ENCODE measurements around the gene AKT1S1.
"Not testable (repeated sequence)": the region's sequence is repeated elsewhere in the genome, so short reads cannot be mapped to it uniquely, and the experiment has no call there.

AKT1S1 gene

DNA sequence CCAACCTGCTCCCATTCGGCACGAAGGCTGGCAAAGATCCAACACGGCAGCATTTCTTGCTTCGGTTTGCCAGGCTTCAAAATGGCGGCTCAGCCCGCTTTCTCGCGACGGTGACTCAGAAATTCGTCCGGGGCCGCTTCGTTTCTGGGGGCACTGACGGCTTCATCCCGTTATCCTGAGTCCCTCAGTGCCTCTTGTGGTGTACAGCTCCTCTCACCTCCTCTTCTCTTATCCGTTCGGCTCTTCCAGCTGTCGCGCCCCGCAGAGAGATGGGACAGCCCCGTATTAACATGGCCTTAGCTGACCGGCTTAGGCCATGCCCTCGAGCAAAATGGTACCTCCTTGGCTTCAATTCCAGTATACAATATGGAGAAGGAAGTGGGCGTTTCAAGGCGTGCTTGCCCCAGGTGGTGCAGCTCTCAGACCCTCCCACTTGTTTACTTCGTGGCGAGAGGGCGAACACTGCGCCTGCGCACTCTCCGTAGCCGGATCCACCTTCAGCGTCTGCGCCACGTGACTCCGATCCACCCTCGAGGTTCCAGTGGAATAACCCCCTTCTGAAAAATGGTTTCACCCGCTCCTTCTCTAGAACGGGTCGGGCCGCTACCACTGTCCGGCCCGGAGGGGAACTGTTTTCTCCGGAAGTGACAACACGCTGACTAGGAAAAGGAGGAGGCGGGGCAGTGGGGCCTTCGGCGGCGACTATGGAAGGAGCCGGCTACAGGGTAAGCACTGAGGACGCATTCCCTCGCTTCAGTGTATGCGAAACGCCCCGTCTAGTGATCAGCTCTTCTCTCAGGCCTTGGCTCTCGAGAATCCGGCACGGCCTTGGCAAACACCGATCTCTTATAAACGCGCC lies at the start of gene AKT1S1, which contains the start of gene TBC1D17:
Gene AKT1S1 (minus strand): TSS at position 336 of the 859 bp plus-strand sequence. CDS start 4,060 bp downstream, outside the sequence.
Gene TBC1D17 (plus strand): TSS at position 683 of the 859 bp plus-strand sequence. CDS start 22 bp downstream, at position 705.
- no peaks in the 10 kb centered on the region for H3K27me3 Mint-ChIP-seq (ENCODE audit: low read depth)
- H3K9me3 Mint-ChIP-seq, result no peaks in the 10 kb centered on the region
- H3K36me3 Mint-ChIP-seq (ENCODE audit: low read depth), result peaks cover 7% of the 10 kb centered on the region
- H3K4me1 Mint-ChIP-seq (ENCODE audit: low read depth), result peaks cover 27% of the 10 kb centered on the region
- no peak within 1 kb of the TSS for H3K4me3 Mint-ChIP-seq
- H3K27ac Mint-ChIP-seq, result no peak within 1 kb of the TSS

DNA sequence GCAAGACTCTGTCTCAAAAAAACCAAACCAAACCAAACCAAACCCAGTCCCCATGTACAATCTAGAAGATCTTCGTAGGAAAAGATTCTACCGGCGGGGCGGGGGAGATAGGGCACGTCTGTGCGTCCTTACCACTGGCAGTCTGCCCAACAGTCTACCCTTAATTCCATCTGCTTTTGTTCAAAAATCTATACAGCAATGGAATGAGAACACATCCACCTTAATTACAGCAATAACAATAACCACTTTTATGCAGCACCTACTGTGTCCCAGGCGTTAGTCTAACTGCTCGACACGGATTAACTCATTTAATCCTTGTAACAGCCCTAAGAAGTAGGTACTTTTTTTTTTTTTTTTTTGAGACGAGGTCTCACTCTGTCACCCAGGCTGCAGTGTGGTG lies 49.4 kb upstream of the AKT1S1 start:
- H3K4me3 Mint-ChIP-seq, result peak overlapping the region; percentile 21
- no peaks in the 10 kb centered on the region for H3K9me3 Mint-ChIP-seq

DNA sequence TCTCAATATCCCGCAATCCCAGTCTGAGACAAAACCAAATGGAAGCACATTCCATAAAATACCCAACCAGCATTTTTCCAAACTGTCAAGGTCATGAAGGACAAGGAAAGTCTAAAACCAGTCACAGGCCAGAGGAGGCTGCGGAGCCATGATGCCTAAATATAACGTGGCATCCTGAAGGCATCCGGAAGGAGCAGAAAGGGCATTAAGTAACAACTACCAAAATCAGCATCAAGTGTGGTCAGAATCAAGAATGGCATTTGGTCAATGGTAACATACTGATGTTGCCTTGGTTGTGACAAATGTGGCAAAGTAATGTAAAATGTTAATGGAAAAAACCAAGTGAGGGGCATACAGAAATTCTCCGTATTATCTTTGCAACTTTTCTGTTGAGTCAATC lies 48.3 kb upstream of the AKT1S1 start:
- Mint-ChIP-seq H3K9me3 (no peaks in the 10 kb centered on the region), H3K4me3 (no peak overlapping the region), H3K4me1 (ENCODE audit: low read depth) (peaks cover 36% of the 10 kb centered on the region), H3K27ac (no peak overlapping the region), H3K27me3 (ENCODE audit: low read depth) (no peaks in the 10 kb centered on the region), H3K36me3 (ENCODE audit: low read depth) (peaks cover 46% of the 10 kb centered on the region)

More for the DNA sequence above, 49.4 kb upstream of the AKT1S1 start:
- H3K27me3 Mint-ChIP-seq (ENCODE audit: low read depth), result no peaks in the 10 kb centered on the region
- peaks cover 41% of the 10 kb centered on the region for H3K4me1 Mint-ChIP-seq (ENCODE audit: low read depth)
- H3K27ac Mint-ChIP-seq, result no peak overlapping the region
- H3K36me3 Mint-ChIP-seq (ENCODE audit: low read depth), result peaks cover 47% of the 10 kb centered on the region

DNA sequence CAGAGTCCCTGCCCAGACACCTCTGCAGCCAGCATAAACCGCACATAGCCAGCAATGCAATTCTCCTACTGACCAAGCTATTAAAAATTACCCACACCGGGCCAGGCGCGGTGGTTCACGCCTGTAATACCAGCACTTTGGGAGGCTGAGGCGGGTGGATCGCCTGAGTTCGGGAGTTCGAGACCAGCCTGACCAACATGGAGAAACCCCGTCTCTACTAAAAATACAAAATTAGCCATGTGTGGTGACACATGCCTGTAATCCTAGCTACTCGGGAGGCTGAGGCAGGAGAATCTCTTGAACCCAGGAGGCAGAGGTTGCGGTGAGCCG lies 47.7 kb upstream of the AKT1S1 start:
- Mint-ChIP-seq H3K4me1 (ENCODE audit: low read depth) (peaks cover 32% of the 10 kb centered on the region), H3K36me3 (ENCODE audit: low read depth) (peaks cover 42% of the 10 kb centered on the region)
- H3K9me3 Mint-ChIP-seq; H3K27ac Mint-ChIP-seq; H3K4me3 Mint-ChIP-seq; H3K27me3 Mint-ChIP-seq (ENCODE audit: low read depth): not testable (repeated sequence)

DNA sequence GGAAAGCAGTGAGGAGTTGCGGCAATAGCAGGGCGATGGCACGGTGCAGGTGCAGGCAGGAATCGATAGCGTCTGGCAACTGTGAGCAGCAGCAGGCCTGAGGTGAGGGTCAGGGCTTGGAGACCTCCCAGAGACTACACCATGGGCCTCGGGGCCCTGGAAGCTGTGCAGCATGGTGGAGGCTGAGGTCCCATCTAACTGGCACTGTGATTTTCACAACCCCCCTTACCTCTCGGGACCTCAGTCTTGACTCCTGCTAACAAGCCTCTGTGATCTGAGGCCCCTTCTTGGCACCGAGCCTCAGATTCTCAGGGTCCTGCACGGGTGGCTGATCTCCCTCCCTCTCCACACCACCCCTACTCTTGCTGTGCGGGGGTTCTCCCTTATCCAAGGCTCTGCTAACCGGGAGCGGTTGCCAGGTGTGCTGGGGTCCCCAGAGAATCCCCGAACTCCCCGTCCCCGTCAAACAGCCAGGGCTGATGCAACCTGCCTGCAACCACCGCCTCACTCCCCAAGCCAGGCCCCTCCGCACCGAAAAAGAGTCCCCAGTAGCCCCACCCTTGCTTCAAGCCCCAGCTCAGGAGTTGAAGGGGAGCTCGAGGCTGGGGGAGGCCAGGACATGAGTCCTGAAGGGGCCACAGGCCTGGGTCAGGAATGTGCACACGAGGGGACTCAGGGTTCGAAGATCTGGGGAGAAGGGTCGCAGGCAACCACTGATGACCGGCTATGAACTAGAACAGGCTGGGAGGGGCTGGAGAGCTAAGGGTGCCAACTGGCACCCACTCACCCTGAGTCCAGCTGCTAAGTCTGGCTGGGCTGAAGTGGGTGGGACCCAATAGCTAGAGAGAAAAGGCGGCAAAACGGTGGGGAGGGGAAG lies 47.1 kb upstream of the AKT1S1 start:
- Mint-ChIP-seq H3K4me3 (no peak overlapping the region), H3K27me3 (ENCODE audit: low read depth) (no peaks in the 10 kb centered on the region), H3K27ac (no peak overlapping the region), H3K4me1 (ENCODE audit: low read depth) (peaks cover 33% of the 10 kb centered on the region), H3K36me3 (ENCODE audit: low read depth) (peaks cover 41% of the 10 kb centered on the region), H3K9me3 (no peaks in the 10 kb centered on the region)

DNA sequence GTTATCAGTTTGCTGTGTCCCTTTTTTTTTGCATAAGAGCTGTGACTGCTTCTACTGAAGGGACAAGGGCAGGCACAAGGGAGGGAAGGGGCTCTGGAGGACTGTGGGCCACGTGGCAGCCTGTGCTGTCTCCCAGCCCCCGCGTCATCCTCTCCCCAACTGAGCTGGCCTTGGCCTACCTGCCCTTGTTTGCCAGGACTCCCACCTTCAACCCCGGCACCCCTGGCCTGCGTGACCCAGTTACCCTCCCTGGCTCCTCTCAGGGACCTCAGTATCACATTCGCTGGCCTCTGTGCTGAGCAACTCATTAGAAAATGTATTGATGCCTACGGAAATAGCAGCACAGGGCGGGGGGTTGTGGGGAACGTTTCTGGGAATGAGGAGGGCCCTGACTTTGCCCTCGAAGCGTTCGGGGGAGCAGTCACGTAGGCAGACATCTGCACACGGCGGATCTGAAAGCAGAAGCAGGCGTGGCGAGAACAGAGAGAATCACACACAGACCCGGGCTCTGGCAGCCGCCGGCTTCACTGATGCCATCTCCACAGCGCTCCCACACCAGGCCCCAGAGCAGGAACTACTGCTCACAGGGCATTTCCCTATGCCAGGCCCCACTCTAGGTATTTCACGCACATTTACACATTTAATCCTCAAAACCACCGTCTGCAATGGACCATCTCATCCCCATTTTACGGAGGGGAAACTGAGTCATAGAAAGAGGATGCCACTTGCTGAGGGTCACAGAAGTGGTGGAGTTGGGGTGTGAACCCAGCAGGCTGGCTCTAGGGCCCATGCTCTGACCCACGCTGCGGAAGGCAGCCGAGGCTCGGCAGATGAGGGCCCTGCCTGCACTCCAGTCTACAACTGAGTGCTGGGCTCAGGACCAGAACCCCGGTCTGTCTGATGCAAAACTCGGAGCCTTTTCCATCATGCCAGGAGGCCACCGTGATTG lies 46.2 kb upstream of the AKT1S1 start:
- Mint-ChIP-seq H3K36me3 (ENCODE audit: low read depth) (peaks cover 38% of the 10 kb centered on the region), H3K4me3 (no peak overlapping the region), H3K27ac (no peak overlapping the region), H3K27me3 (ENCODE audit: low read depth) (no peaks in the 10 kb centered on the region), H3K4me1 (ENCODE audit: low read depth) (peaks cover 31% of the 10 kb centered on the region), H3K9me3 (no peaks in the 10 kb centered on the region)

DNA sequence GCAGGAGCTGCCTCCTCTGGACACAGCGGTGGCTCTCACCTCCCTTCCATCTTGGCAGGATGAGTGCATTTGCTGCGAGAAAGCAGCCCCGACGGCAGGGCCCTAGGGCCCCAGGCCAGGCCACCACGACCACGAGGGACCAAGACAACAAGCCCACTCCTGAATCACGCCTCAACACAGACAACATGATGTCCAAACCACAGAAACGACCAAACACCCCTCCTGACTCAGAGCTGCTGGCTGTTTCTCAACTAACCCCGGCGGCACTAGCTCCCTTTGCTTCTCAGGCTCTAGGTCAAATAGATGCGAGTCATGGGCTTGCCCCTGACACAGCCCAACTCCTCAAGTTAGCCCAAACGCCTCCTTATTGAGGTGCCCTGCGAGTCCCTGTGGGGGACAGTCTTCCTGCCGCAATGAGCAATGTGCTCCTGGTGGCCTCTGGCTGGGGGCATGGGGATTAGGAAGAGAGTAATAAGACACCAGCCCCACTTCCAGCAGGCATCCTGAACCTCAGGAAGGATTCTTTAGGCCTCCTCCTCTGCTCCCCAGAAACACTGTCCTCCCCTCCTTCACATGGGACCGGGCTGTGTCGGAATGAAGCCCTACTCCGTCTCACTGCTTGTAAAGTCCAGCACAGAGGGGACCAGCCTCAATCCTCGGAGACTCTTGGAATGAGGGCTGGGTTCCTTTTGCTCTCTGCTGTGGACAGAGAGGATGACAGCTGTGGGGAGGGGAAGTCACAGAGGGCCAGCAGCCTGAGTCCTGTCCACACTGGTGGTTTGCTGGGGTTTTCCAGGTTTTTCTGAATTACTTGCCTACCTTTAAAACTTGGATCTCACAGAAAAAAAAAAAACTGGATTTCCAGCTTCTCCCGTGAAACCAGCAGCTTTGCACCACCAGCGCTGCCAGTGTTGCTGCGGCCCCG lies 45.0 kb upstream of the AKT1S1 start:
- Mint-ChIP-seq H3K9me3 (no peaks in the 10 kb centered on the region), H3K4me1 (ENCODE audit: low read depth) (peaks cover 23% of the 10 kb centered on the region), H3K27ac (no peak overlapping the region), H3K36me3 (ENCODE audit: low read depth) (peaks cover 36% of the 10 kb centered on the region), H3K4me3 (no peak overlapping the region), H3K27me3 (ENCODE audit: low read depth) (no peaks in the 10 kb centered on the region)

DNA sequence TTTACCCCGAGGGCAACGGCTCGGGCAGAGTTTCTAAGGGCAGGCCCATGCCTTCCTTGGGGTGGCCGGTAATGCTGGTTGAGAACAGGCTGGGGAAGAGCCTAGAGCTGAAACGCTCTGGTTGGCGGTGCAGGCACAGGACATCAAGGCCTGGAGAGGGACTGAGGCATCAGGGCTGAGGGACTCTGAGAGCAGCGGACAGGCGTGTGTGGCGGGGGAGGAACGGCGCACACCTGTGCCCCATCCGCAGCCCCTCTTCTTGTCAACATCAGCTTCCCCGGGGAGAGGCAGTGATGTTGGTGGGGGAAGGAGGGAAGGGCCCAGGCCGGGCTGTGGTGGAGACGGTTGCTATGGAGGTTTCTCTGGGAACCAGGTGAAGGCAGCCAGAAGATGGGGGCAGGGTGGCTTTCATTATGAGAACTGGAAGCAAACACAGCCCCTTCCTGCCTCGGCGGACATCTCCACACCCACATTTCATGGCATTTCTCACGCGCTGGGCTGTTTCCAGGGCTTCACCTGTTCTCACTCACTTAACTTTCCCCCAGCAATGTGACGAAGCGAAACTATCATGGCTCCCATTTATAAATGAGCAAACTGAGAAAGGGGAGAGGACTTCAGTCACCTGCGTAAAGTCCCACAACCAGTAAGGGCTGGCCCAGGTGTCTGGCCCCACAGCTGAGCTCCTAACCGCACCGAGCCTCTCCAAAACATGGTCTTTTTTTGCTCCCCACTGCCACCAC lies 43.6 kb upstream of the AKT1S1 start:
- H3K9me3 Mint-ChIP-seq, result no peaks in the 10 kb centered on the region
- no peak overlapping the region for H3K4me3 Mint-ChIP-seq
- H3K36me3 Mint-ChIP-seq (ENCODE audit: low read depth), result peaks cover 36% of the 10 kb centered on the region
- peaks cover 21% of the 10 kb centered on the region for H3K4me1 Mint-ChIP-seq (ENCODE audit: low read depth)
- H3K27ac Mint-ChIP-seq, result no peak overlapping the region
- H3K27me3 Mint-ChIP-seq (ENCODE audit: low read depth), result no peaks in the 10 kb centered on the region

DNA sequence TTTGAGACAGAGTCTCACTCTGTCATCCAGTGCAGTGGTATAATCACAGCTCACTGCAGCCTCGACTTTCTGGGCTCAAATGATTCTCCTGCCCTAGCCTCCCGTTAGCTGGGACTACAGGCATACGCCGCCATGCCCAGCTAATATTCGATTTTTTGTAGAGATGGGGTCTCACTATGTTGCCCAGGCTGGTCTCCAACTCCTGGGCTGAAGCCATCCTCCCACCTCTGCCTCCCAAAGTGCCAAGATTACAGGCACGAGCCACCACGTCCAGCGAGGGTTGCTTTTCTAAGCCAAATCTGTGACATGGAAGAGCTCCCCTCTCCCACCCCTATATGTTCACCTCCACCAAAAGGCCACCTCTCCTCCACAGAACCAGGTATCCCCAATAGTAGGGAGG lies 40.9 kb upstream of the AKT1S1 start:
- Mint-ChIP-seq H3K36me3 (ENCODE audit: low read depth) (peaks cover 49% of the 10 kb centered on the region), H3K27ac (peak overlapping the region; percentile 31), H3K4me1 (ENCODE audit: low read depth) (peaks cover 29% of the 10 kb centered on the region), H3K9me3 (no peaks in the 10 kb centered on the region), H3K27me3 (ENCODE audit: low read depth) (no peaks in the 10 kb centered on the region), H3K4me3 (no peak overlapping the region)

DNA sequence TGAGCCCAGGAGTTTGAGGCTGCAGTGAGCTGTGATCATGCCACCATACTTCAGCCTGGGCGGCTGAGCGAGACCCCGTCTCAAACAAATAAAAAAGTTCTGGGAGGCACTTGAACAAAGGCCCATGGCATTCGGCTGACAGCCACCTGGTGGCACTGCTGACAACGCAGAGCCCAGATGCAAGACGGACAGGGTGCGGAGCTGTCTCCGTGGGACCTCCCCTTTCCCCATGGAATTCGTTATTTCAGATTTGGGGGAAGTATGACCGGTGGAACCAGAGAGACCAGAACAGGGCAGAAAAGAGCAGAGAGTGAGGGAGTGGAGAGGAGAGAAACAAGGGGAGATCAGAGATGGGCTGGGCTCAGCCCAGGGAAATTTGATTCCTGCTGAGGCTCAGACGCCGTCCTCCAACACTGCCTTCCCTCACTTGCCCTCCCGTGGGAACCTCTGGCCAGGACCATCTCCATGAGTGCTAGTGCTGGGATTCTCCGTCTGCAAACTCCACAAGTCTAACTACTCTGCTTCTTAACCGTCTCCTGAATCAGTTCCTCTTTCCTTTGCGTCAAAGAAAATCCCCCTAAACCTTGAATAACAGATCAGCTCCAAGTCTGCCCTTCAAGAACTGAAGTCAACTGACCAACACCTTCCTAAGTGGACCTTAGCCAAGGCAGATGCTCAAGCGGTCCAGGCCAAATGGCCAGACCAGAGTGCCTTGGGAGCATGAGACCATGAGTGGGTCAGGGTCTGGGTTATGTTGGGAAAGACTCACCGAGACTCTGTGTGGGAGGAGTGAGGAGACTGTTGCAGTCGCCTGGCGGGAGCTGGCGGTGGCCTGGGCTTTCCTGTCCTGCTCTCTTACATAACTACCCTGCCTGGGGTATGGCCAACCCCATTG lies 39.9 kb upstream of the AKT1S1 start:
- Mint-ChIP-seq H3K27me3 (ENCODE audit: low read depth) (no peaks in the 10 kb centered on the region), H3K27ac (no peak overlapping the region), H3K4me1 (ENCODE audit: low read depth) (peaks cover 37% of the 10 kb centered on the region), H3K4me3 (no peak overlapping the region), H3K9me3 (no peaks in the 10 kb centered on the region), H3K36me3 (ENCODE audit: low read depth) (peaks cover 56% of the 10 kb centered on the region)

DNA sequence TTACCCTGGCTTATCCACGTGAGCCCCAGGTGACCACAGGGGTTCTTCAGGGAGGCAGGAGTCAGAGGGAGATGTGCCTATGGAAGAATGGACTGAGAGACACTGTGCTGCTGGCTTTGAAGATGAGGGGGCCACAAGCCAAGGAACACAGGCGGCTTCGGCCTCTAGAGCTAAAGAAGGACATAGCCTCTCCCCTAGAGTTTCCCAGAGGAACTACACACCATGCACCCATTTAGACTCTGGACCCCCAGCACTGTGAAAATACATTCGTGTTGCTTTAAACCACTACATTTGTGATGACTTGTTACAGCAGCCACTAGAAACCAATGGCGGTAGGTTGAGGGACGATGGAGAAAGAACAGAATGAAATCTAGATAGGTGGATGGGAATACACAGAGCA lies 38.1 kb upstream of the AKT1S1 start:
- Mint-ChIP-seq H3K36me3 (ENCODE audit: low read depth) (peaks cover 52% of the 10 kb centered on the region), H3K27ac (no peak overlapping the region), H3K4me3 (no peak overlapping the region), H3K4me1 (ENCODE audit: low read depth) (peaks cover 41% of the 10 kb centered on the region), H3K27me3 (ENCODE audit: low read depth) (no peaks in the 10 kb centered on the region), H3K9me3 (no peaks in the 10 kb centered on the region)

DNA sequence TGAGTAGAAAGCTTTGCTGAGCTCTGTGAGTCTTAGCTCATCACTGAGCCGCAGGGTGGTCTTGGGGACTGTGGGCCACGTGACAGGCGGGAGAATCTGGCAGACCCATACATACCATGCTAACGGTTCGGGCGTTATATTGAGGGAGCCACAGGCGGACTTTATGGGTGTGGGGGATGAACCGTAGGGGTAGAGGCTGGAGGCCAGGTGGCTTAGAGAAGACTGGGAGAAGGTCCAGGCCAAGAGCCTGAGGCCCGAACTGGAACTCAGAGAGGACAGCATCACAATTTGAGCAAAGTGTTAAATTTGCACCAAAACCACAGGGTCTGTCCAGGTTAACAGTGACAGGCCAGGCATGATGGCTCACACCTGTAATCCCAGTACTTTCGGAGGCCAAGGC lies 36.6 kb upstream of the AKT1S1 start:
- peaks cover 51% of the 10 kb centered on the region for H3K36me3 Mint-ChIP-seq (ENCODE audit: low read depth)

More for the DNA sequence above, 36.6 kb upstream of the AKT1S1 start:
- Mint-ChIP-seq H3K27me3 (ENCODE audit: low read depth) (no peaks in the 10 kb centered on the region), H3K4me3 (no peak overlapping the region), H3K9me3 (no peaks in the 10 kb centered on the region), H3K4me1 (ENCODE audit: low read depth) (peaks cover 38% of the 10 kb centered on the region), H3K27ac (peak overlapping the region; percentile 31)
